COLO829 (cell line): ENCODE results near the gene SUCO.

ENCODE experiments used
- DNase-seq: peaks from one replicate; pipeline ENCODE4 v3.0.0; 2012; ENCODE audit warnings: low spot score

SUCO gene

DNA sequence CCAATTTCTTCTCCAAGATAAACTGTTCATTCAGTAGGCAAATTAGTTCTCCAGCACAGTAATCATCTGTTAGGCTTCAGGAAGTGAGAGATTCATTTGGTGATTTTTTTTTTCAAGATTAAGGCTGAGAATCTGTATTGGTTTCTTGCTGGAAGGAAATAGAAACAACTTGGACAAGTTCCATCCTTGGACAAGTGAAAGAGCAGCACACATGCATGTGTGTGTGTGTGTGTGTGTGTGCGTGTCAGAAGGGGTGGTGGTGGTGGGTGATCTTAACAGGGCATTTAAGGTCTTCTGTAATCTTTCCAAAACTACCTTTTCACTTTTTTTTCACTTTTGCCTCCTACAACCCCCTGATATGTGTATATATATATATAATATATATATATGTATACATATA, 15.9 kb upstream of the SUCO start:
- DNase-seq = no peak

DNA sequence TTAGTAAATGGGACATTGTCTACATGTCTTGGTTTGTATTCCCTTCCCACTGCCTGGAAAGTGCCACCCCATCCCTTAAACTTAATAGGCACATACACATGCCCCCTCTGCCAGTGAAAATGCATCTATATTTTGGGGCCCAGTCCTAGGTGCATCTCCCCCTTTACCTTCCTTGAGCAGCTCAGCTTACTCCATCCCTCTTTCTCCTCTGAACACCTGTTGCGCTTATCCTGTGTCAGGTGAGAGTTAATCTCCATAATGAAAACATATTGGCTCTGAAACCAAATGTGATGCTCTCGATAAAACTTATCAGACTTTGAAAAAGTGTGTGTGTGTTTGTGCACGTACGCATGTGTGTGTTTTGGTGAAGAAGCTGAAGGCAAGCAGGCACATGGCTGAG, 15.4 kb upstream of the SUCO start:
- no peak for DNase-seq

DNA sequence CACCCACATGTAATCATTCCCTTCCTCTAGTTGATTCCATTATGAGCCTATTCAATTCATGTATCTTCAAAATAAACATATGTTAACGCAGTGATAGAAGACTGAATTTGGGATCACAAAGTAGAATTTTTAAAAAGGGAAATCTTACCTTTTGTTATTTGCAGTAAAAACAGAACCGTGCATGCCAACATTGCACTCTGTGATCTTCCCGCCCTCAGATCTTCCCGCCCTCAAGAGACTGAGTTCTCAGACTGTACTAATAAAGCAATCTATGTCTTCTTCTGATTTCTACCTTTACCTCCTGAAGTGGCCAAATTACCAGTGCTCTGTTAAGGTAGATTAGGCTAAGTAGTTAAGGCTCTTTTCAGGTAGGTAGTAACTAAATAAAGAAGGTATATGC, 3.6 kb upstream of the SUCO start:
- no peak for DNase-seq

DNA sequence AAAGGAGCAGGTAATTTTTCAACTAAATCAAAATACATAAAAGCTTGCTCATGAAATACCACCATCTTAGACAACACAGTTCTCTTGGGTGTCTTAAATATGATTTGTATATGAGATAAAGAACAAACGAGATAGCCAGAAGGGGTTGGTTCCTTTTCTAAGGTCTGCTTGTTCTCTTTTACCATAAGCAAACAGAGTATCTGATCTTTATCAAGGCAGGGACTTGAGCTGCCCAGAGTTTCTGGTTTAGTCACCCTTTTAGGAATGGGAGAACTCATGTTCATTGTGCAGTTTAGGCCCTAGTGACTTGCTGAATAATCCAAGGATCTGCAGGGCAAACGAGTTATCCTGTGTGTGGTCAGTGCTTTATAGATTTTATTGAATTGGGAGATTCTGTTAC, 3.0 kb upstream of the SUCO start:
- DNase-seq = peak; percentile 27

DNA sequence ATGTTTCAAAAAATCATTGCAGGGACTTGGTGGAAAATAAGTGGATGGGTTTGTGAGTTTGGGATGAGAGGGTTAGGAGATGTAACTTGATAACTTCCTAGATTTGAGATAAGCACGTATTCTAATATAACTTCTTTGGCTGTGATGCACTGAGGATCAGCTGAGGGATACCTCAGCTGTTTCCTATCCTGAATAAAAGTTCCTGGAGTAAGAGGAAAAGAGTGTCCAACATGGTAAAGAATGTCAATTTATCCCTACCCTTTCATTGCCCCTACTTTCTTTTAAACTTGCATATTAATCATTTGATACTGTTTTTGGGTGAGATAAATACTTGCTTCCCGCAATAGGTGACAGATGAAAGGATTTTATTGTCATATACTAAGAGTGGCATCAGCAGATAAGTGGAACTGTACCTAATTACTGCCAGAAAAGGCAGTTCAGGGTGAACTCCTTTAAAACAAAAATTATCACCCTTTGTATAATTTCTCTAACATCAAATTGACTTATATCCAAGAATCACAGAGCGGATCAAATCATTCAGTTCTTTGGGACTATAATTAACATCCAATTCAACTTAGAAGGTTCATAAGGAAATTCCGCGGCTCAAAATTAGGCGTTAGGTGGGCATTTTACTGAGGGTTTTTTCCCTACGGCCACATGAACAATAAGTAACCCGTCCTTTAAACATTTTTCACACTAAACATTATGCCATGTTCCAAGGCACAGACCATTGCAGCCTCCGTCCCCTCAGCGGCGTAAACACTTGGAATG, 1.4 kb upstream of the SUCO start:
- no peak for DNase-seq

DNA sequence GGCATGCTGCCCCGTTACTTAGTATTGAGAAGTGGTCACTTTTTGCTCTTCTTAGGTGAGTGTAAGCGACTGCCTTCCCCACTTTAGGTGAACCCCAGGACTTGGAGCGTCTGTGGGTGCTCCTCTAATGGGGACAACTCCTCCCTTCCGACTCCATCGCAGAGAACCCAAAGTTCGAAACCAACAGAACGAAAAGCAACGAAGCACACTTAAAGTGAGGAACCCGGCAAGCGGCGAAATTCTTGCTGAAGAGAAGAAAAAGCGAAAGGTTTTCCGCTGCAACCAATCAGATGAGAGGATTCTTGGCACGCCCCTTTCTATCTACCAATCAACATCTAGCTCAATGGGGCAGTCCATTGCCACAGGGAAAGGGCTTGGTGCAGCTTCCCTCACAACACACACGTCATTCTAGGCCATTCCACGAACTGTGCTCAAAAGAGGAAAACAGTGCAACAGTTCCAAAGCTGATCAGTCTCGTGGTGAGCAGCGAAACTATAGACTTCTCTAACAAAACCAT, 709 bp upstream of the SUCO start:
- DNase-seq = peak; percentile 99

DNA sequence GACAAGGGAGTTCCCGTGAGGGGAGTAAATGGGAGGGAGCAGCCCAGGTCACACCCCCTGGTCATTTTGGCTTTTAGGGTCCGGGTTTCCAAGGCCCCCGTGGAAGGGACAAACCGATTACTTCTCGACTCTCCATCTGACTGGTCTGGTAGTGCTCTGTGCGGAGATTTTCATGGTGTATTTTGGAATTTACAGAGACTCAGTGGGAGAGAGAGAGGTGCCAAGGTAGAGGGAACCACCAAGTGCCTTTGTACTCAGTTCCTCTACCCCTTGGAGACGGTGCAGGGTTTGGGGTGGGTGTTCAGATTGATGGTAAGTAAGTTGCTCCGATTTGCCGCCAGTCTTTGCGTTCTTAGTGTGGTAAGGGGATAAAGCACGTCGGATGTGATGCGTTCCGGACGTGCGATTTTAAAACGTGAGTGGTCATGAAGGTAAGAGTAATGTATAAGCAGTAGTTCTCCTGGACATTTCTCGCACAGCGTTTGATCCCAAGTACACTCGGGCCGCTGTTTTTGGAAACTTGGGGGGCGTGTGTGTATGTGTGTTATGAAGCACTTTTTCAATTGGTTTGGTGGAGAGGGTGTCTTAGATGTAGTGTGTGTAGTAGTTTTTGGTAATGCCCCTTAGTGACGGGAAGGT, 682 bp downstream of the SUCO start:
- no peak for DNase-seq

DNA sequence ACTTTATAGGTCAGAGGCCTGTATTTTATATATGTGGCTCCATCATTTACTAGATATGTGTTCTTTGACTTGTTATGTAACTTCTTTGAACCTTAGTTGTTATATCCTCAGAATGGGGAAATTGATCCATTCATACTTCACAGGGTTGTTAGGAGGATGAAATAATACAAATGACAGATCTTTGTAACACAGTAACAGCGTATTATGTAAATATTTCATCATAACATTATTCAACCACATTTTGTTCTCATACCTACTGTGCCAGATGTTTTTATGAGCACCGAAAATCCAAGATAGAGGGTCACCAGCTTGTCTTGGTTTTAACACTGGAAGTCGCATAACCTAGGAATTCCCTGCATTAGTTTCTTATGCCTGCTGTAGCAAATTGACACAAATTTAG, 3.3 kb downstream of the SUCO start:
- DNase-seq = no peak

DNA sequence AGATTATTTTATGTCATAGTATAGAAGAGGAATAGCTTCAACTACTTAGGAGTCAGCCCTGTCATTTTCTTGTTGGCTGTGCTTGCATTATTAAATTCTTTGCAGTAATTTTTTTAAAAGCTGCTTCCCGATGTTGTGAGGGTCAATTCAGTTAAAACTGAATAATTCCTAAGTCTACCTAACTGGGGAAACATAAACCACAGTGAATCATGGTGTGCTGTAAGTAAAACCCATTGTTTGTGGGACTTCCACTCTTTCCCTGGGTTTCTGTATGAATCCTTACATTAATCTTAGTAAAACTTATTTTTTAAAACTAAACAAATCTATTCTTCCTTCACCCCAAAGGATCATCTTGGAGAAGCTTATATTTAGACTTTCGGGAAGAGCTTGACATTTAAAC, 4.4 kb downstream of the SUCO start:
- DNase-seq = no peak

DNA sequence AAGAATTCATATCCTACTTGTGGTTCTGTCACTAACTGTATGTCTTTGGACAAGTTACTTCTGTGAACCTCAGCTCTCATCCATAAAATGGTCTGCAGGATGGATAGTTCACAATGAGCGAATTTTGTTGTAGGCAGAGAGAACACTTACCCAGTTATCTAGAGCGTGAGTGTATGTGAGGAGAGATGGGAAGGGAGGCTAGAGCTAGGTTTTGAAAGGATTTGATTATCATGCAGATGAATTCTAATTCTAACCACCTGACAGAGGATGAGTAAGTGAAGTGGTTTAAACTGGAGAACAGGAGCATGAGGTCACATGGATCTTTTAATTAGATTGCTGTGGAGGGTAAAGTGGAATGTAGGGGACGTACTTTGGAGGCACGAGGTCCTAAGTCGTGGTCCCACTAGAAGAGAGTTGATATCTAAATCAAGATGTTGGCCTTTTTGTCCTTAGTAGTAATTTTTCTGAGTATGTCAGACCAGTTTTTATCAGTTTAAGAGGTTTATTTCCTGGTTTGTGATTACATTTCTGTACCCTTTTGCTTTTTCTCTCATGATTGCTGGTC, 5.0 kb downstream of the SUCO start:
- no peak for DNase-seq

DNA sequence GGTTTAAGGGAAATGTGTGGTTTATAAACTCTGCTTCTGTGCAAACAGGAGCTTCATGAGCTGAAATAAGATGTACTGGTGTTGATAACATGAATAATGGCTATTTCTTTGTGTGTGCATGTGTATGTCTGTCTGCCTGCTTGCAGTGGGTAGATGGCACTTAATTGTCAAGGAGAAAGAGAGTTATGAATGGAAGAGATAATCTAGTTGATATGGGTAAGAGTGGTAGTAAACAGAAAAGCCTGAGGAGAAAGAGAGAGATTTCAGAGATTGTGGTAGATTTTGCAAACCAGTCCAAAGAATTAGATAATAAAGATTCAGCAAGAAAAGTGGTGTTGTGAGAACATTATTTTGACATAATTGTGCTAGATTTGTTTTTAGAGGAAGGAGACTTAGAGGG, 7.7 kb downstream of the SUCO start:
- no peak for DNase-seq

DNA sequence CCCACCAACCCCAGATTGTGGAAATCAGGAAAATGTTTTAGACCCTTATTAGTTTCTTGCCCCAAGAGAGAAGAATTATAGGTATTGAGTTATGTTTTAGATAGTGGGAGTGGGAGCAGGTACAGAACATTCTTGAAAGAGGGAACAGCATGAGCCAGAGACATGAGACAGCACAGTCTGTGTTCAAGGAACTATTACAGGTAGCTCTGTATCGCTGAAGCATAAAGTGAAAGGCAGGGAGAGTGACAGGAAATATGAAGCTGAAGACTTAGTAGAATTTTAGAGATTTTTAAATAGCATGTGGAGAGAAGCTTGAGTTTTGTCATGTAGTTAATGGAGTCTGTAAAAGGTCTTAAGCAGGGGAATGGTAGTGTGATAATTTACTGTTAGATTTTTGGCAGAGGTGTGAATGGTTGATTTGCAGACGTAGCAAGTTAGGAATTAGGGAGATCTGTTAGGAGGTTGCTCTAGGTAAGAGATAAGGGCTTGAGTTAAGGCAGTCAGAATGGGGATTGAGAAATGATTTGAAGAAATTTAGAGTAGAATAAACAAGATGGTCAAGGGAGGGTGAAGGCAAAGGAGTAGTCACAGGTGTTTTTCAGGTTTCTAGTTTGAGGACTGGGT, 11.6 kb downstream of the SUCO start:
- DNase-seq = no peak

DNA sequence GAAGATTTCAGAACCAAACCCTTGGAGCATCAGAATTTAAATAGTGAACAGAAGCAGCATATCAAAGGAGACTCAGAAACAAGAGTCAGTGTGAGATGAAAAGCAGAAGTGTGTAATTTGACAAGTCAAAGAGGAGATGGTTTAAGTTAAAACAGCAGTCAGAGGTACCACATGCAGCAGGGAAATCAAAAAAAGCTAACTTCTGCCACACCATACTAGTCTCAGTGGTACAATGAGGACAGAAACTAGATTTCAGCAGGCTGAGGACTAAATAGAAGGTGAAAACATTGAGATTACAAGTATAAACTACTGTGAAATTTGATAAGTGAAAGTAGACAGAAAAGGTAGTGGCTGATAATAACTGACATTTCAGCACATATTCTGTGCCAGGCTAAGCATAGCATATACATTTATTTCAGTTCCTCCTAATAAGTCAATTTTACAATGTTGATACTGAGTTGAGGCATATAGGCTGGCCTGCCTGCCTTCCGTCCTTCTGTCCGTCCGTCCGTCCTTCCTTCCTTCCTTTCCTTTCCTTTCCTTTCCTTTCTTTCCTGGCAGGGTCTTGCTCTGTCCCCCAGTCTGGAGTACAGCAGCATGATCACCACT, 12.6 kb downstream of the SUCO start:
- DNase-seq = no peak

DNA sequence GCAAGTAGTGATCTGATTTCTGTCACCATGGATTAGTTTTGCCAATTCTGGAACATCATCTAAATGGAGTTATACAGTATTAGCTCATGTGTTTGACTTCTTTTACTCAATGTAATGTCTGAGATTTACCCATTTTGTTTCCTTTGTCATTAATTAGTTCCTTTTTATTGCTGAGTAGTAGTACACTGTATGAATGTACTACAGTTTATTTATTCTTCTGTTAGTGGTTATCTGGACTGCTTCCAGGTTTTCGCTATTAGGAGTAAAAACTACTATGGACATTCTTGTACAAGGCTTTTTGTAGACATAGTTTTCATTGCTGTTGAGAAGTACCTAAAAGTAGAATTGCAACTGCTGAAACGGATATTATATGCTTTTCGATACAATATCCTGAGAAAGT, 14.1 kb downstream of the SUCO start:
- DNase-seq = no peak

DNA sequence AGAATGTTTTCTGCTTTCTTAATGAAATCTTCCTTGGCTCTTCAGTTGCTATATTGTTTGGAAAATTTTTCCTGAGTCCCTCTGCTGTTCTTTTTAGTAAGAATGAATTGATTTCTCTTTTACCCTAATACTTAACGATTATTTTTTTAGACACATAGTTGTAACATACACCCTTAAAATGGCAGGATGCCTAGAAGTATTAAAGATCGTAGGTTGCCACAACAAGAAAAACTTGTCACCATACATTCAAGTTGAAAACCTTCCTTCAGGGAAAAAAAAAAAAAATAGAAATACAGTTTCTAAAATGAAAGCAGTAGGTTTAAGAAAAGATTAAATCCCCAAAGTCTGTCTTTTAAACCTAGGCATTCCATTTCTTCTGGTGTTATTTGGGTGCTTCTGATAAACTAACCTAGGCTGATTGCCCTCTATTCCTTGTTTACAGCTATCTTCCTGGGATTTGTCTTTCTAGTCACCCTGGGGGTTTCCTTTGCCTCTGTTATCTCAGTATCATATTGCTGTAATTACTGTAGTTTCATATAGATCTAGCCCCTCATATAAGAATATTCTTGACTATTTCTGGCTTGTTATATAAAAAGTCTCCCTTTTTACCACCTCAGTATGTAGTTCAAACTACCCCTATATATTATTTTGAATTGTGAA, 16.8 kb downstream of the SUCO start:
- no peak for DNase-seq

DNA sequence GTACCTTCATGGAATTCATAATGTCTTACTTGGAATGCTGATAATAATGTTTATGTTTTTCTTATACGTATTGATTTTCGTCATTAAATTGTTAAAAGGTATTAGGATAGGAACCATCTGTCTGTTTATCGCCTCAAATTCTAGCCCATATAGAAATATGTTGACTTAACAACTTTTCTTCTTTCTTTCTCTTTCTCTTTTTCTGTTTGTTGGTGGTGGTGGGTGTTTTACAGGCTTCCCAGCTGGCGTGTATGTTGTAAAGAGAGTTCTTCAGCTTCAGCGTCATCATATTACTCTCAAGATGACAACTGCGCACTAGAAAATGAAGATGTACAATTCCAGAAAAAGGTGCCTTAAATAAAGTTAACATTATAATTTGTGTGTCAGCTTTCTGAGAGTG, 18.3 kb downstream of the SUCO start:
- no peak for DNase-seq

DNA sequence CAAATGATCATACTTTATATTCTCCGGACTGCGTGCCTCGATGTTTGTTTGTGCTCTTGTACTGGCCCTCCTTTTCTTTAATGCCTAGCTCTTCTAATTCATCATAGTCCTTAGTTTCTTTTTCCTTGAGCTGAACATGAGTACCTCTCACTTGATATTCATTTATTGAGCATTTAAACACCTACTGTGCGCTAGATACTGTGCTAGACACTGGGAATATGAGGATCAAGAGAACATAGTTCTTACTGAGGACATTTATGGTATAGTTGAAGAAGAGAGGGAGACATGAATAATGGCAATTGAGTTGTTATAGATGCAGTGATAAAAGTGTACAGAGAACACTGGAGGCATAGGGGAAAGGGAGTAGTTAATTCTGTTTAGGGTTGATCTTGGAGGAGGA, 22.0 kb downstream of the SUCO start:
- DNase-seq = no peak

DNA sequence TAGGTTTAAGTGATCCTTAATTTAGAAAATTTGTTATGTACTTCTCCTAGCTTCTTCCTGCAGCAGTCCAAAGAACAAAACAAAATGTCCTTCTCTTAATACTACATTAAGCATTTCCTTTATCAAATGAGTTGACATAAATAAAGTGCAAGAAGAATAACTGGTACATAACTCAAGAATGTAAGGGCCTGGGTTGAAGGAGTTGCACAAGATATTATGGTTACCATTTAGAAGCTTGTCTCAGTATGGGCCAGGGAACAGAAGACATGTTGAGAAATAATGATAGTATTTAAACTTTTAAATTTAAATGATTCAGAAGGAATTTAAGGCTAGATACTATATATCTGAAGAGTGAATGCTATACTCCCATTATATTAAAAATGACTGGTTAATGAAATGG, 23.5 kb downstream of the SUCO start:
- DNase-seq = no peak

DNA sequence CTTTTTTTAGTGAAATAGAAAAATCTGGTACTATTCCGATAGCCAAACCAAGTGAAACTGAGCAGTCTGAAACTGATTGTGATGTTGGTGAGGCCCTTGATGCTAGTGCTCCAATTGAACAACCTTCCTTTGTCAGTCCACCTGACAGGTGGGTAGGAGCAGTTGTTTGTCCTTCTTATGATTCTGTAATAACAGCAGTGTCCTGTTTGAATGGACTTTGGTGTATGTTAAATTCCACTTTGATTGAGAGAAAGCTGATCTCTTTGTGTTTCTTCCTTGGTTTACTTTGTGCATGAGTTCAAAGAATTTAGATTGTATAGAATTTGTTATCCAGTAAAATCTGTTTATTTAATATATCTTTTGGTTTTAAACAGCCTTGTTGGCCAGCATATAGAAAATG, 24.3 kb downstream of the SUCO start:
- no peak for DNase-seq

DNA sequence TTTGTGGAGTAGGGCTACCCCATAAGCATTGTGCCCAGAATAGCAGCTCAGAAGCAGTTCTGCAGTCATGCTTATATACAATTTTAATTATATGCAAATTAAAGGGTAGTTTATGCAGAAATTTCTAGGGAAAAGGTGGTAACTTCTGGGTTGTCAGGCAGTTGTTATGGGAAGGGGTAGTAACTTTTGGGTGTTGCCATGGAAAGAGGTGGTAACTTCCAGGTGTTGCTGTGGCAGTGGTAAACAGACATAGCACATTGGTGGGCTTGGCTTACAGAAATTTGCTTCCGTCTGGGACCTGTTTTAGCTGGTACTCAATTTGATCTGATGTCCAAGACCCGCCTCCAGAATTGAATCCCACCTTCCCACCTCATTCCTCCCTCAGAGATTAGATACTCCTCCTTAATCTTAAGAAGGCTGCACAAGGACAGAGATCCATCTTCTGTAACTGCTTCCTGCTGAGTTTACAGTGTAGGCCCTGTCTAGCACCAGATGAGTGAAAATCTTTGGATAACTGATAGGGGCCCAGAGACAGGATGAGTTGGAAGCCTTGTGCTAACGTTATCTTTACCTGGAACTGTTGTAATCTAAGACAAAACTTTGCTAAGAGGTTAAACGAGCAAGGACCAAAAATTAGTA, 26.7 kb downstream of the SUCO start:
- no peak for DNase-seq

DNA sequence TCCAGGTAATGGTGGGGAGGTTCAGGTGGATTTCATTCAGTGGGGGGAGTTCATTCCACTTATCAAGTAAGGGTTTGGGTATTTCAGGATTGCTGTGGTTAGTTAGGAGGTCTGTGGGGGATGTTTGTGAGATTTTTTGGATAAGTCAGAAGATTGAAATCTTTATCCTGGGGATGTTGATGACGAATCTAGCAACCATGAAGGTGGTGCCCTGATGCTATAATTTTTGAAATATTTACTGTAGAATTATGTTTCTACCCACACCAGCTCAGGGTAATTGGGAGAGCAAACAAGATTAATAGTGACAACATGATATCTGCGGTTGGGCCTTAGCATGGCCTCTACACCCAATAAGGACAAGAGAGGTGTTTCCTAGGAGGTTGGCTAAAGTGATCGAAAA, 28.3 kb downstream of the SUCO start:
- no peak for DNase-seq
